GM18951 (cell line): Measurements from ENCODE around the gene TANC1.

Source experiments
- POLR2A ChIP-seq: IDR thresholded peaks from 4 replicates; pipeline ENCODE4 v1.6.1; 2011; ENCODE audit warnings: mild to moderate bottlenecking; ENCODE audit not compliant: insufficient read length, insufficient read depth; ENCODE audit errors: extremely low read depth
- in situ Hi-C: fragments of 300-500 bp; cut with MboI; formaldehyde crosslinking; loops from one replicate; pipeline ENCODE4 v1.12.0; 2022; ENCODE audit warnings: low sequenced_read_pairs, mixed read lengths, inconsistent platforms; ENCODE audit not compliant: unreplicated experiment

Gene TANC1

DNA sequence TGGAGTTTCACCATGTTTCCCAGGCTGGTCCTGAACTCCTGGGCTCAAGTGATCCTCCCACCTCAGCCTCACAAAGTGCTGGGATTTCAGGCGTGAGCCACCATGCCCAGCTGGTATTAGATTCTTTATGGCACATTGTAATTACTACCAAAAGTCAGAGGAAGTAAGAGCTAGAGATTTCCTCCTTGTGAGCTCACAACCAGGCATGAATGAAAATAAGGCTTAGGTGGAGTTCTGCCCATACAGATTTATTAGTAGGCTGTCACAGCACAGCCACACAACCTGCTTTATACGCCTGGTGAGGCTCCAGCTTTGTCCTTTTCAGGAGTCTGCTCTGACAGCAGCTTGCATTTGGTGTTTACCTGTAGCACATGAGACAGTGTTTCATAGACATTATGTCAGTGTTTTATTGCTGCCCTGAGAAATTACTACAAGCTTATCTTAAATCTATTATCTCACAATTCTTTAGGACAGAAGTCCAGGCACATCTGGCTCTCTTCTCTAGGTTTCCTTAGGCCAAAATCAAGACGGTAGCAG lies 156.6 kb downstream of the TANC1 start:
- in situ Hi-C loops, result loop anchor here (5.0 kb wide), 1 partner anchor 218 kb away; no protein-coding TSS in a partner anchor
- TF ChIP-seq POLR2A, result no peak

GRCh38 chr2:159125858-159126257 lies 157.4 kb downstream of the TANC1 start:
- in situ Hi-C loops, result no loop called here
- no peak for TF ChIP-seq POLR2A

GRCh38 chr2:159126432-159127022 lies 158.1 kb downstream of the TANC1 start:
- in situ Hi-C loops, result no loop called here
- TF ChIP-seq POLR2A, result no peak

DNA sequence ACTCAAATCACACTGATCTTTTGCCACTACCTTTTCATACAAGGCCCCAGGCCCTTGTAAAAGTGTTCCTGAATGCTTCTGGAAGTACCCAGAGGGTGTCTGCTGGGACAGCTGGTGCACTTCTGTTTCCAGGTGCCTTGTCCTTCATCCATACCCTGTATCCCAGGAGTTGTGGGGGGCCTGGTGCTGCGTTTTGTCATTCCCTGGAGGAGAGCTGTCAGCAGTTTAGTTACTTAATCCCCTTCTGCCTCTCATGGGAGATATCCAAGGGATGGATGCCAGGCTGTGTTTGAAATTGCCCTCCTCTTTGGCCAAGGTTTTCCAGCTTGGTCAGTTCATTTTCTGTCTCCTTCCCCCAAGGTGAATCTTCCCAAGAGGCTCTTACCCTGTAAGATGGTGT lies 159.8 kb downstream of the TANC1 start:
- in situ Hi-C loops, result no loop called here
- TF ChIP-seq POLR2A, result no peak

DNA sequence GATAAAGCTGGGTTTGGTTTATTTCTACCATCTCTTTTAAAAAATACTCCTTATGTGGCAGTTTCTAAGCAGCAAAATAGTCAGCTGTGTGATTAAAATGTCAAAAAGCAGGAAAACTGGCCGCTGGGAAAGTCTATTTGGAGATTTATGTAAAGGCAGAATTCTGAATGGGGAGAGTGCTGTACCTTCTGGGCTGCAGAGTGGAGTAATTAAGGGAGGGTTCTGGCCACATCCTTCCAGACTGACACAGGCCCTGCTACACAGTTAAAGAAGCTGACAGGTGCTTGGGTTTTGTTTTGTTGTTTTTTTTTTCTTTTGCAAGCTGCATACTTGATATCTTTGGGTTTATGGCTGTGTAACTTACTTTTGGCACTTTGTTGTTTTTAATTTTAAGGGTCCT lies 160.8 kb downstream of the TANC1 start:
- TF ChIP-seq POLR2A, result no peak
- in situ Hi-C loops, result no loop called here

DNA sequence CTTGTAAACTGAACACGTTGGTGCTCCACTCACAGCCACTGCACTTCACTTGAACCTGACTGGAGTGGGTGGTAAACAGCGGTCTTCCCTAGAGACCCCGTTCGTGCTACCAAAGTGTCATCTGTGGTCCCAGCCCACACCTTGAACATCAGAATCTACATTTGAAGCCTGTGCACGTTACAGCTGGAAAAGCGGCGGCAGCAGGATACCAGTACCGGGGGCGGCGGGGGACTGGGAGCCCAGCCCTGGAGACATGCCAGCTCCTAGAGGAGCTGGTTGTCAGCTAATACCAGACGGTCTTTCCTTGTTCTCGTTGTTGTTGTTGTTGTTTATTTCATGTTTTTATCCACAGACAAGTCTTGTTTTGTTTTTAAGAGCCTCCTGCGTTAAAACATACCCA lies 161.4 kb downstream of the TANC1 start:
- in situ Hi-C loops, result no loop called here
- TF ChIP-seq POLR2A, result no peak

DNA sequence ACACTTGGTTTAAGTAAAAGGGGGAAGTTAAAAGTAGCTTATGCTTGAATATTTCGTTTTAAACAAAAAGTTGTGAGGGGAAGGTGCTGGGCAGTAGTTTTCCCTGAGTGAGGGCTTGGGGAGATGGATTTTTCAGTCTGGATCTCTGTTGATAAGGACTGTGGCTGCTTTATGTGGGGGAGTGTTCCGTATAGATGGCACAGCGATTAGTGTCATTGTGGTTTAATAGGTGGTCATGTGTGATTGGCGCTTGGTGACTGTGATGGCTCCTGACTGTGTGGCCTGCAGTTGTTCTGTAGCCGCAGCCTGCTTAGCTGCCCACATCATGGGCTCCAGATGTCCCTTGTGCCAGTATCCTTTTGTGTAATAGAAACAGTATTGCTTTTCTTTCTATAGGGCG lies 161.9 kb downstream of the TANC1 start:
- no peak for TF ChIP-seq POLR2A
- in situ Hi-C loops, result no loop called here

GRCh38 chr2:159131267-159131913 lies 162.9 kb downstream of the TANC1 start:
- in situ Hi-C loops, result no loop called here
- no peak for TF ChIP-seq POLR2A

DNA sequence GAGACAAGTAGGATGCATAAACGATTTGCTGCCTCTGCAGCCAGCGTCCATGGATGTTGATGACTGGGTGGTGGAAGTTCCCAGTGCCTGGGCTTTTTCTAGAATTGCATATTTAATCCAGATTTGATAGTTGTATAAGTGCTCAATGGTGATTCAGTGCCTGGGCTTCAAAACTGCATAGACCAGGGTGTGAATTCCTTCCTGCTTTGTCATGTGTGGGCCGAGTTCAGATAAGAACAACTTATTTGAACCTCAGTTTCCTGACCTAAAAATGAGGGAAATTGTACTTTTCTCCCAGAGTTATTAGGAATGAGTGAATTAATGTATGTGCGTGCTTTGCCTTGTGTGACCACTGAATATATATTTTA lies 163.5 kb downstream of the TANC1 start:
- TF ChIP-seq POLR2A, result no peak
- in situ Hi-C loops, result no loop called here

GRCh38 chr2:159133797-159134196 lies 165.4 kb downstream of the TANC1 start:
- in situ Hi-C loops, result no loop called here
- no peak for TF ChIP-seq POLR2A

- no peak for TF ChIP-seq POLR2A
- in situ Hi-C loops, result no loop called here
Measured at GRCh38 chr2:159134979-159135378, 166.5 kb downstream of the TANC1 start.

GRCh38 chr2:159136391-159136790 lies 168.0 kb downstream of the TANC1 start:
- TF ChIP-seq POLR2A, result no peak
- in situ Hi-C loops, result no loop called here

DNA sequence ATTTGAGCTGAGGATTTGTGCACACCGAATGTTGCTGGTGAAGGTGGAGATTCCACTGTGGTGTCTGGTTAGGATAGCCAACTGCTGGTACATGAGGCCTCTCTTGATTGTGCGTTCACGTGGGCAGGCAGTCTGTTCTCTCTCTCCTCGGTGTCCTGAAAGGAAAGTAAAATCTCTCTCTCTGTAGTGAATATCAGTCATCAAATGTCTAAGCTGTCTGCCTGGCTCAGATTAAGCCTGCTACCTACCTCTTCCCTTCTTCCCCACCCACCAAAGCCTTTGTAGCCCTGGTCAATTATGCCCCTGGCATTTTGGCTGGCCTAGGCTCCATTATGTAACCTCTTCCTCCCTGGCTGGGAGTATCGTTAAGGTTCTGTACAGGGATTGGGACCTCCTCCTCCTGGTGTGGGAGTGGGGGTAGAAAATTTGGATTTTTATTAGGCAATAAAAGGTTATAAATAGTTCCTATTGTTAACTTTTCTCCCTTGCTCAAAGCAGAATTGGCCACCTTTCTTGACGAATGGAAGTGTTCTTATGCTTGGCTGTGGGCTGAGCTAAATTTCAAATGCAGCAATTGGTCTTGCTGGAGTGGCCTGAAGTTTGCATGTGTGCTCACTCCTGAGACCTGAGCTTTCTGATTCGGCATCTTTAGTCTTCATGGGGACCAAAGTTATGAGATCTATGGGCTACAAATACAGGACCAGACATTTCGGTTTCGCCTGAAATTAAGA lies 169.2 kb downstream of the TANC1 start:
- in situ Hi-C loops, result no loop called here
- no peak for TF ChIP-seq POLR2A
